NCI-H128 (cell line): Measurements from ENCODE around the gene KLHL29.

ENCODE experiments used
- DNase-seq: peaks from one replicate; lab custom pipeline; 2025; ENCODE audit not compliant: unreplicated experiment; lab: John Stamatoyannopoulos, UW

Gene KLHL29

GRCh38 chr2:23566241-23567142 is 181.5 kb downstream of the KLHL29 start:
- no peak for DNase-seq

DNA sequence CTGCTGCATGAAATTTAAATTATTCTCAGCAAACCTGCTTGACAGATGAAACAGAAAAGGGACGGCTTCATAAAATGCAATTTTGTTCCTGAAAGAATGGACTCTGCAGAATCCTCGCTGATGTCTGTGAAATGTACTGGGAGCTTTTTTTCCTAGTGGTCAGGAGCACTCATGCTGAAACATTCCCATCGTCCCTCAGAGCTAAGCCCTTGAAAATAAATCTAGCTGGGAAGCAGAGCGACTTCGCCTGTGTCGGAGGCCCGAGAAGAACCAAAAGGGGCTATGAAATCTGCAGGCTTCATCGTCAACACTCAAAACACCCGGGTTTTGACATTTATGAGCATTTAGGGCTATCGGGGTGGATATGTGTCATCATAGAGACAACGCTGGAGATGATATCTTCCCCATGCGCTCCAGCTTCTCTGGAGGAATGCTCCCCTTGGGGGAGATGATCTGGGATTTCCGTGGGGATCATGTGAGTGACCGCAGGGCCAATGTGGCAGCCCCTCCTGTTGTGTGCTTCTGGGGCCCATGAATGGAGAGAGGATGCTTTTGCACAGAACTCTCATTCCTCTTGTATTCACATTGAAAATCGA is 182.3 kb downstream of the KLHL29 start:
- DNase-seq, result no peak

- DNase-seq, result no peak
Measured at GRCh38 chr2:23568211-23568610, 183.2 kb downstream of the KLHL29 start.

DNA sequence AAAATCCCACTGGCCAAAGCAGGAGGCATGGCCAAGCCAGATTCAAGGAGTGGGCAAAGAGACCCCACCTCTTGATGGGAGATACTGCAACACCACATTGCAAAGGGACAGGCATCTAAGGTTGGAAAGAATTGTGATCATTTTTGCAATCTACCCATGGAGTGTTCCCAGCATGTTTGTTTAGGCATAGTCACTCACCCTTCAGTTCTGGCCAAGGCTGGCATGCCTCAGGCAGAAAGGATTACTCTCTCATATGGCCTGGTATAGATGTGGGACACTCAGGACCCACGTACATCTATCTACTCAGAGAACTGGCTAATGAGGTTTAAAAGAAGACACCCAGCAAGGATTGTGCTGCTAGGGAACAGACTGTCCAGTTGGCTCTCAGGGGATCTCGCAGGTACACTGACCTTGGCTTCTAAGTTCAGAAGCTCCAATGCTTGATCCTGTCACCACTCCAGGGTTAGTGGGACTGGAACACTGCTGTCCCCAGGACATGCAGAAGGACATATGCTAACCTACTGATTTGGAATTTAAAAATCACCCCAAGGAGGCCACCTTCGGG is 183.7 kb downstream of the KLHL29 start:
- DNase-seq, result no peak

DNA sequence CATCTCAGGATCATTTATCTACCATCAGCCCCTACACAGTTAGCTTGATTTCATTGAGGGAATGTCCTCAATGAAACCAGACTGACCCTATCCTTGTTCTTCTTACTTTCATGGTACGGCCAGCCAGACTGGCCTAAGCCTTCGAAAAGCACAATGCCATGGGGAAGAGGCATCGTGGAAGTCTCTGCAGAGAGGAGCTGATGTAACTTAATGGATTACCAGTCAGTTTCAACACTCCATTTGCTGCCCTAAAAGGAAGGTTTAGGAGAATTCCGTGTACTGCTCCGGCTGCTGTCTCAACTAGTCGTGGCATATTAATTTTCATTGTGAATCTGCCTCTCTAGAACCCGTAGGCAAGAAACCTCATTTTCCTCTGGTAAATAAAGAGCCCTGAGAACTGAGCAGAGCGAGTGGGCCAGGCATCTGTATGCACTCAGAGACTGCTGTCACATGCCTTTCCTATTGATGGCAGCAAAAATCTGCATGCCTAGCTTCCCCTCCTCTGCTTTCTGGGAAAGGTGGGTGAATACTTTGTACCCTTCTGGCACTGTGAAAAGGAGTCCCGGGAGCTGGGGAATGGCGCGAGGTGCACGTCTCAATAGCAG is 184.9 kb downstream of the KLHL29 start:
- no peak for DNase-seq

DNA sequence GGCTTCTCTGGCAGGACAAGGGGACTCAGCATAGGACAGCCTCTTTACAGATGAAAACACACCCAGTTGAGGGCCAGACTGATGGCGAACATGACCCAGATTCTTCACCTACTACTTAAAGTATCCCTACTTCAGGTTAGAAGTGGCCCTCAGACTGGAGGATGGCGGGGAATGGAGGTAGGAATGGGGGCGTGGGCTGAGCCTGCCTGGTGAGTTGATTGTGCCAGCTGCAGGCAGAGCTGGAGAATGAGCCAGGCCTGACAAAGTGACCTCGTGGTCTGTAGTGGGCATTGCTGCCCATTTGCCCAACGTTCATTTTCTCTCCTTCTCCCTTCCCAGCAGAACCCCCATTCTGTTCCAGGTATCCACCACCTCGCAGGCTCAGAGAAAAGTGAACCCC is 186.1 kb downstream of the KLHL29 start:
- DNase-seq, result no peak

- DNase-seq, result no peak
Measured at GRCh38 chr2:23571527-23572282, 186.7 kb downstream of the KLHL29 start.

DNA sequence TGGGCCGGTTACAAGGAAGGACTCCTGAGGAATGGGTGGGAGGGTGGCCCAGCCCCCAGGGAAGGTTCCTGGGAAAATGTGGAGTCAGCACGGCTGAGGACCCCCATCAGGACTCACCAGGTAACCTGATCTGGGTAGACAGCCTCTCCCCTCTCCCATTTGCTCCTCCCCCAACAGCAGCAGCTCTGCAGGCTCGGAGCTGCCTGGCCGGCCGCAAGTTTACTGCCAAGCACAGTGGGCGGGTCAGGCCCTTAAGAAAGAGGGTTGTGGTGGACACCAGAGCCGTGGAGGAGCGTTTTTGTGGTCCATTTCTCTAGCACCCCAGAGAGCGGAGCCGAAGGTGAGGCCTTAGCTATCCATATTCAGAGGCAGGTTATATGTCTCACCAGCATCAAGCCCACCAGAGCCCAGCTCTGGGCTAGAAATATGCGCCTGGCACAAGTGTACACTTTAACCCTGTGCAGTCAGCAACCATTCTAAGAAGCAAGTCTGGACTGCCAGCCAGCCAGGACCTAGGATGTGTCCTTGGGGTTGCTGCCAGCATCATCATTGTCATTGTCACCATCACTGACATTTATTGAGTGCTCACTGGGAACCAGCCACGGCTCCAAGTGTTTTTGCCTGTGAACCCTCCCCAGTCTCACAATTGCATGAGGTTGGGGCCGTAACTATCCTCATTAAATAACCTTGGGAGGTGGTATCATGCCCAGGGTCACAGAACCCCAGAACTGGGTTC is 190.1 kb downstream of the KLHL29 start:
- DNase-seq, result no peak

- no peak for DNase-seq
Measured at GRCh38 chr2:23578964-23579671, 194.1 kb downstream of the KLHL29 start.

DNA sequence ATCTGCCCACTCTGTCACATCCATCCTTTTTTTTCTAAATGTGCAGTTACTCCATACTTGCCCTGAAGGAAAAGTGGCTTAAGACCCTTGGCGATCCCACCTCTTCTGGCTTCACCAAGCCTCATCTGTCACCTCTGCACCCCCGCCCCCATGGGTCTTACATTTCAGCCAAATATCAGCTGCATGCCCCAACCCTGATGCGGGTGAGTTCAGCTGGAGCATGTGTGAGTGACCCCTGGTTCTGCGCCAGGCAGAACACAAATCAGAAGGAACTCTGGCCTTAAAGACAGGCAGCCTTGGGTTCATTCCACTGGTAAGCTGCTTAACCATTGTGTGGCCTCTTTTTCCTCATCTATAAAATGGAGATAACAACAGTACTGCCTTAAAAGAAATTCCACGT is 194.7 kb downstream of the KLHL29 start:
- DNase-seq, result no peak

- DNase-seq, result no peak
Measured at GRCh38 chr2:23583467-23583866, 198.5 kb downstream of the KLHL29 start.

DNA sequence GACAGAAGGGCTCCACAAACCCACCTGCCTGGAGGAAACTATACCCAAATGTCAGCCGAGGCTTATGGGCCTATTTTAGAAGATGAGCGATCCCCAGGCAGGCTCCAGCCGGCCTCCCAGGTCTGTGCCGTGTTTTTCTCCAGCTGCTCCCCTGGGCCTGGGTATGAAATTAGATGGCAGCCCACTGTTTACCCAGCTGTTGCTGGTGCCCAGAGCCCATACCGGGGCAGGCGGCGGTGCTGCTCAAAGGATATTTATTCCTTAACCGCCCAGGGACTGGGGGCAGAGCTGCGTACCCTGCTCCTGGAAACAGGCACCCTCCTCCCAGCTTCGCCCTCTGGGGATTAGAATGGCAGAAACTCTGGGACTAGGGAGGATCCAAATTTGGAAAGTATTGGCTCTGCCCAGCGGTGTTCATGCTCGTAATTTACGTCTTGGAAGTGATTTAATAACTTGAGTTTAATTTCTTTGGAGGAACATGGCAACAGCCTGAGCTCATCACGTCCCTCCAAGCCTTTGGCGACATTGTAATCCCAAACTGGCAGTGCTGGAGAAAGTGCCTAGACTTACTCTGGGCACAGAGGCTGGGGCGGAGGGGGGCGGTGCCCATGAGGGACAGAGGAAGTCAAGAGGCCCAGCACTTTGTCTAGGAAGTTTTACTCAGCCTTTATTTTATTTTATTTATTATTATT is 199.2 kb downstream of the KLHL29 start:
- no peak for DNase-seq

- no peak for DNase-seq
Measured at GRCh38 chr2:23585273-23586170, 200.5 kb downstream of the KLHL29 start.

DNA sequence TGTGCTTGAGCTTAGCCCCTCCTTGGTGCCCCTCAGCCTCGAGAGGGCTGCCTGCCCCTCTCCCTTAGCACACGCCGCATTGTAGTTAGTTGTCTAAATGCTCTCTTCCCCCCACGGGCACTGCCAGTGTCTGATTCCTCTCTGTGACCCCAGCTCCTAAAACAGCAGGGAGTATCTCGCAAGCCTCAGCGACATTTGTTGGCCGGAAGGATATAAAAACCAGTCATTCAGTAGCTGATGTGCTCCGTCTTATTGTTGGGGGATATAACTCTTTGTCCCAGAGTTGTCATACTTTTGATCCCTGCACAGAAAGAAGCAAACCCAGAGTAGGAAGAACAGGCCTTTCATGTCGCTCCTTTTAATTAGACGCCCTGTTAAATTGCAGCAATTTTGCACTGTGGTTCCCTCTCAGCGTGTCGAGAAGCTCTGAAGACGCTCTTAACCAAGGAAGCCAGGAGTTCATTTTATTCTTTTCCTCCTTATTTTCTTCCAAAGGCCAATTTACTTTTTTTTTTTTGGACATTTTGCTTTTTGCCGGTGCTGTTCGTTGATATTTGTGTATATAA is 201.8 kb downstream of the KLHL29 start:
- DNase-seq, result no peak

- no peak for DNase-seq
Measured at GRCh38 chr2:23587341-23587880, 202.4 kb downstream of the KLHL29 start.

- DNase-seq, result no peak
Measured at GRCh38 chr2:23588106-23588505, 203.1 kb downstream of the KLHL29 start.

- DNase-seq, result no peak
Measured at GRCh38 chr2:23588508-23589201, 203.7 kb downstream of the KLHL29 start.
